B cell (primary cell): ENCODE measurements around the gene RGSL1. TPM values are rescaled to one million over a fixed set of nuclear protein-coding genes. Genes with fewer than 3 reads are reported as not detected.

Experiments
- ATAC-seq: fragments of 200-7000 bp; cut with Tn5 transposase; one replicate; pipeline ENCODE4 v1.10.0; 2021; ENCODE audit warnings: low read depth, mild to moderate bottlenecking, moderate number of reproducible peaks, moderate library complexity
- CTCF ChIA-PET: fragments of 350-600 bp; sonication (Branson Sonifier 250); formaldehyde crosslinking; loops from one replicate; lab custom pipeline; 2021; ENCODE audit warnings: antibody characterized with exemption, inconsistent platforms; lab: Charles Lee
- POLR2A ChIA-PET: fragments of 350-600 bp; sonication (Branson Sonifier 250); formaldehyde crosslinking; loops from one replicate; lab custom pipeline; 2021; ENCODE audit warnings: antibody characterized with exemption; lab: Charles Lee
- DNase-seq: peaks from one replicate; pipeline ENCODE4 v3.0.0; 2013
- H2AFZ ChIP-seq: 2 replicates; pipeline ENCODE4 v1.6.1; 2012; ENCODE audit warnings: mild to moderate bottlenecking, low read depth, low read length; ENCODE audit not compliant: insufficient read depth, poor library complexity, severe bottlenecking
- H3K27ac ChIP-seq, 2 donors: 1 replicate in 1 of 2; 2 replicates in 1 of 2; pipeline ENCODE4 v1.5.1; 2012 to 2013; ENCODE audit warnings: low read length in 2 of 2, mild to moderate bottlenecking in 2 of 2, moderate library complexity in 1 of 2
- H3K27me3 ChIP-seq, 4 experiments: fragments of 200-600 bp in 1 of 4; sonication (generic) in 1 of 4; replicated peaks in 1 of 4; 1 replicate in 2 of 4; 2 replicates in 2 of 4; pipeline versions ENCODE4 v1.6.1 to v1.7.0; 2013 to 2016; ENCODE audit warnings: low read length in 3 of 4, mild to moderate bottlenecking in 2 of 4, mixed read lengths in 1 of 4, moderate library complexity in 1 of 4; ENCODE audit not compliant: insufficient read depth in 4 of 4, control insufficient read depth in 3 of 4; ENCODE audit errors: control extremely low read depth in 1 of 4
- H3K36me3 ChIP-seq, 2 experiments: replicated peaks in 1 of 2; 1 replicate in 1 of 2; 2 replicates in 1 of 2; pipeline versions ENCODE4 v1.6.1 to v1.7.1; 2013; ENCODE audit warnings: low read length in 1 of 2; ENCODE audit not compliant: insufficient read depth in 2 of 2, control insufficient read depth in 1 of 2; ENCODE audit errors: control extremely low read depth in 1 of 2, extremely low read depth in 1 of 2
- H3K4me1 ChIP-seq, 2 donors: fragments of 200-600 bp in 1 of 2; sonication (generic) in 1 of 2; 1 replicate in 1 of 2; 2 replicates in 1 of 2; pipeline versions ENCODE4 v1.5.1 to v1.6.1; 2013 to 2017; ENCODE audit warnings: low read length in 2 of 2; ENCODE audit not compliant: control insufficient read depth in 2 of 2, insufficient read depth in 2 of 2
- H3K4me2 ChIP-seq: replicated peaks from 2 replicates; pipeline ENCODE3; 2012; ENCODE audit warnings: mild to moderate bottlenecking, low read depth, low read length; ENCODE audit not compliant: poor library complexity, severe bottlenecking
- H3K4me3 ChIP-seq, 5 experiments: fragments of 200-600 bp in 1 of 5; sonication (generic) in 1 of 5; 1 replicate in 3 of 5; 2 replicates in 2 of 5; pipeline versions ENCODE4 v1.5.1 to v1.7.0; 2011 to 2016; ENCODE audit warnings: low read length in 4 of 5, mild to moderate bottlenecking in 4 of 5, low read depth in 2 of 5, control low read depth in 1 of 5, moderate library complexity in 1 of 5; ENCODE audit not compliant: insufficient read depth in 1 of 5; ENCODE audit errors: control extremely low read depth in 1 of 5, extremely low read depth in 1 of 5
- H3K79me2 ChIP-seq: fragments of 200-600 bp; sonication (generic); one replicate; pipeline ENCODE4 v1.6.0; 2016; ENCODE audit warnings: low read length; ENCODE audit not compliant: control insufficient read depth, insufficient read depth
- H3K9ac ChIP-seq: fragments of 200-600 bp; sonication (generic); 2 replicates; pipeline ENCODE4 v1.6.1; 2017; ENCODE audit warnings: mild to moderate bottlenecking, low read length, moderate library complexity
- H3K9me3 ChIP-seq, 3 donors: one replicate each; pipeline versions ENCODE4 v1.6.1 to v1.7.1; 2013; ENCODE audit warnings: low read length in 2 of 3; ENCODE audit not compliant: control insufficient read depth in 2 of 3, insufficient read depth in 1 of 3; ENCODE audit errors: control extremely low read depth in 1 of 3
- H4K20me1 ChIP-seq: 2 replicates; pipeline ENCODE4 v1.6.0; 2012; ENCODE audit warnings: mild to moderate bottlenecking, low read length; ENCODE audit not compliant: insufficient read depth, control insufficient read depth, poor library complexity, severe bottlenecking
- H3K27ac Mint-ChIP-seq: one replicate; pipeline ENCODE4 v1.8.0; 2021; ENCODE audit warnings: mixed read lengths
- H3K27me3 Mint-ChIP-seq: one replicate; pipeline ENCODE4 v1.8.0; 2021; ENCODE audit warnings: mixed read lengths
- H3K4me1 Mint-ChIP-seq: one replicate; pipeline ENCODE4 v1.8.0; 2021; ENCODE audit warnings: mixed read lengths
- H3K4me3 Mint-ChIP-seq: one replicate; pipeline ENCODE4 v1.8.0; 2021; ENCODE audit warnings: mixed read lengths
- H3K9me3 Mint-ChIP-seq: one replicate; pipeline ENCODE4 v1.8.0; 2022; ENCODE audit warnings: mixed read lengths; ENCODE audit not compliant: insufficient read depth
- CTCF ChIP-seq: fragments of 200-600 bp; IDR thresholded peaks from one replicate; pipeline ENCODE4 v1.8.0; 2022; ENCODE audit warnings: antibody characterized with exemption, mild to moderate bottlenecking
- EZH2 ChIP-seq: IDR thresholded peaks from 2 replicates; pipeline ENCODE4 v1.6.1; 2012; ENCODE audit warnings: borderline replicate concordance, low read depth, mild to moderate bottlenecking, moderate library complexity, low read length; ENCODE audit not compliant: insufficient read depth, poor library complexity, severe bottlenecking
- WGBS: methylation state at CpG from one replicate; pipeline ENCODE4 v1.1.5; 2013; ENCODE audit warnings: missing lambda C conversion rate; ENCODE audit not compliant: insufficient coverage; 5-methylcytosine and 5-hydroxymethylcytosine counted together
- intact Hi-C: fragments of 100-400 bp; cut with micrococcal nuclease; formaldehyde crosslinking; loops from one replicate; pipeline ENCODE4 v1.10.0; 2022
- polyA plus RNA-seq: library from polyadenylated mRNA; depleted of rRNA; stranded (reverse); fragments of >200 nt; gene quantifications from 2 replicates; pipeline ENCODE4 v1.2.3, GENCODE V29; 2012
- total RNA-seq, 2 donors: library from RNA; stranded (reverse); fragments of 120-200 nt in 1 of 2; gene quantifications; 1 replicate in 1 of 2; 2 replicates in 1 of 2; pipeline versions ENCODE4 v1.2.3 to v1.2.4, GENCODE V29; 2013 to 2022

Gene RGSL1
- total and polyA plus RNA-seq, 2 donors (not counting 1 experiment from before 2014, with no cell fraction given), result not detected

GRCh38 chr1:182495693-182496092 lies 45.7 kb downstream of the RGSL1 start:
- ChIA-PET CTCF (no interaction called here), POLR2A (no interaction called here)
- H3K27me3 Mint-ChIP-seq, result no peaks in the 10 kb centered on the region
- no peak overlapping the region for H3K4me3 ChIP-seq
- ATAC-seq (no peak), DNase-seq (no peak)
- no peaks in the 10 kb centered on the region for H3K9me3 Mint-ChIP-seq
- intact Hi-C loops, result no loop called here
- H3K9ac ChIP-seq, result no peak overlapping the region
- H3K4me1 Mint-ChIP-seq, result peaks cover 13% of the 10 kb centered on the region
- peaks cover 7 to 9% of the 10 kb centered on the region in 2 donors for H3K4me1 ChIP-seq
- H3K9me3 ChIP-seq, result peaks cover 0 to 2% (median 0%) of the 10 kb centered on the region in 3 donors
- no peaks in the 10 kb centered on the region for H3K79me2 ChIP-seq
- H3K4me2 ChIP-seq, result no peak overlapping the region
- no peak for TF ChIP-seq CTCF
- no peak for TF ChIP-seq EZH2
- H3K27me3 ChIP-seq, result no peaks in the 10 kb centered on the region
- no peak overlapping the region for H3K27ac ChIP-seq
- no peak overlapping the region for H2AFZ ChIP-seq
- H3K36me3 ChIP-seq, result no peaks in the 10 kb centered on the region
- no peak overlapping the region for H3K27ac Mint-ChIP-seq
- H3K4me3 Mint-ChIP-seq, result no peak overlapping the region
- no peaks in the 10 kb centered on the region for H4K20me1 ChIP-seq

DNA sequence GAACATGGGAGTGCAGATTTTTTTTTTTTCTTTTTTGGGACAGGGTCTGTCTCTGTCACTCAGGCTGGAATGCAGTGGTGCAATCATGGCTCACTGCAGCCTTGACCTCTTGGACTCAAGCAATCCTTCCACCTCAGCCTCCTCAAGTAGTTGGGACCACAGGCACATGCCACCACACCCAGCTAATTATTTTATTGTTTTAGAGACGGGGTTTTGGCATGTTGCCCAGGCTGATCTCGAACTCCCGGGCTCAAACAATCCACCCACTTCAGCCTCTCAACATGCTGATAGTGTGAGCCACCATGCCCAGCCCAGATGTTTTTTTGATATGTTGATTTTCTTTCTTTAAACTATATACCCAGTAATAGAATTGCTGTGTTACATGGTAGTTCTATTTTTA lies 57.7 kb downstream of the RGSL1 start:
- WGBS, result no CpG with 5 or more reads among the region's 3 CpGs
- intact Hi-C loops, result no loop called here
- no peaks in the 10 kb centered on the region for H4K20me1 ChIP-seq
- no peaks in the 10 kb centered on the region for H3K36me3 ChIP-seq
- H3K27ac Mint-ChIP-seq, result no peak overlapping the region
- H3K27me3 Mint-ChIP-seq, result peaks cover 12% of the 10 kb centered on the region
- no peak overlapping the region for H3K9ac ChIP-seq
- no peak overlapping the region for H3K4me3 ChIP-seq
- H3K27me3 ChIP-seq, result no peaks in the 10 kb centered on the region
- no peak overlapping the region for H3K27ac ChIP-seq
- H3K4me1 Mint-ChIP-seq, result no peaks in the 10 kb centered on the region
- no peak overlapping the region for H3K4me2 ChIP-seq
- no peaks in the 10 kb centered on the region for H3K79me2 ChIP-seq
- ATAC-seq (no peak), DNase-seq (no peak)
- TF ChIP-seq EZH2 (no peak), CTCF (no peak)
- H3K4me3 Mint-ChIP-seq, result no peak overlapping the region
- H3K9me3 Mint-ChIP-seq, result peaks cover 5% of the 10 kb centered on the region
- CTCF ChIA-PET, result no interaction called here
- H2AFZ ChIP-seq, result no peak overlapping the region
- H3K4me1 ChIP-seq, result no peaks in the 10 kb centered on the region
- POLR2A ChIA-PET, result no interaction called here
- H3K9me3 ChIP-seq, result peaks cover 0 to 3% (median 1%) of the 10 kb centered on the region in 3 donors
